Omental fat pad (tissue), 4 donors: ENCODE data around the gene UBA1. TPM values are rescaled to one million over a fixed set of nuclear protein-coding genes. Genes with fewer than 3 reads are reported as not detected.

Source experiments
- ATAC-seq: fragments of 150-250 bp; one replicate; pipeline ENCODE4 v1.9.1; 2016; ENCODE audit warnings: mild to moderate bottlenecking, moderate library complexity; ENCODE audit not compliant: low FRiP score
- DNase-seq: peaks from one replicate; pipeline ENCODE4 v3.0.0-alpha.2; 2019; ENCODE audit warnings: low spot score
- CTCF ChIP-seq, 3 donors: fragments of 450-650 bp; IDR thresholded peaks; one replicate each; pipeline ENCODE4 v1.5.1; 2016 to 2017; ENCODE audit warnings: antibody characterized with exemption in 3 of 3, mild to moderate bottlenecking in 3 of 3, moderate library complexity in 2 of 3
- total RNA-seq, 4 donors: library from RNA; depleted of rRNA; stranded (reverse); fragments of >200 nt; gene quantifications; one replicate each; pipeline ENCODE4 v1.1.0, GENCODE V29; 2016

UBA1 gene
- total RNA-seq, 4 donors from 2014 or later, result 132 to 158 (median 148) TPM

GRCh38 chrX:47210661-47211425, 17.2 kb downstream of the UBA1 start:
- DNase-seq (no peak), ATAC-seq (no peak)
- TF ChIP-seq CTCF (IDR thresholded peaks at IDR 0.05), result no peak

GRCh38 chrX:47212381-47213293, 19.0 kb downstream of the UBA1 start:
- no peak for TF ChIP-seq CTCF (IDR thresholded peaks at IDR 0.05)
- no peak for ATAC-seq
- peak; percentile 7 for DNase-seq

- DNase-seq, result no peak
- no peak for TF ChIP-seq CTCF (IDR thresholded peaks at IDR 0.05)
- ATAC-seq, result no peak
Measured at GRCh38 chrX:47214435-47215077, 20.9 kb downstream of the UBA1 start.

GRCh38 chrX:47215291-47215900, 21.8 kb downstream of the UBA1 start:
- TF ChIP-seq CTCF (IDR thresholded peaks at IDR 0.05), result no peak
- ATAC-seq, result no peak
- DNase-seq, result no peak

GRCh38 chrX:47216393-47216925, 22.8 kb downstream of the UBA1 start:
- TF ChIP-seq CTCF (IDR thresholded peaks at IDR 0.05), result no peak
- no peak for ATAC-seq
- DNase-seq, result no peak

GRCh38 chrX:47217121-47217851, 23.7 kb downstream of the UBA1 start:
- peak; percentile 30 for ATAC-seq
- TF ChIP-seq CTCF (IDR thresholded peaks at IDR 0.05), result no peak
- no peak for DNase-seq
